ENCODE measurements around the gene THSD4.

The THSD4 gene

DNA sequence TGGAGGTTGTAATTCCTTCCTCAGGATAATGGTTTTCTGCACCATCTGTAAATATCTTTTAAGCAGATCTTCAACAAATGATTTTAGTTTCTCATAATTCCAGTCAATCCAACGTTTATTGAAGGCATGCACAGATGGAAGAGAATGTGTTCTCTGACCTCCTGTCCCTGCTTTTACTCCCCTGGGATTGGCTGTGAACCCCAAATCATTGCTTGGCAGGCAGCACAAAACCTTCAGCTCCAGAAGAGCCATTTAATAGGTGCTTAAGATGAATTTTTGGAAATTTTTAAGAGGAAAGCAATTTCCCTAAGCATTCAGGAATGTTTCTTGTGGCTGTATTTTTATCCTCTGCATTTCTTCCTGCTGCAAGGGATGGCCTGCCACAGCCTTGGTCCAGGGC is 25.5 kb upstream of the THSD4 start:
- TF ChIP-seq CTCF (conservative IDR thresholded peaks at IDR 0.05) = no peak
- no peak overlapping the region for H3K27ac ChIP-seq

- H3K27ac ChIP-seq = no peak overlapping the region
- TF ChIP-seq CTCF (conservative IDR thresholded peaks at IDR 0.05) = no peak
These were observed 23.7 kb upstream of the THSD4 start for GRCh38 chr15:71091601-71092000.

- no peak for TF ChIP-seq CTCF (conservative IDR thresholded peaks at IDR 0.05)
- H3K27ac ChIP-seq = no peak overlapping the region
These were observed 23.1 kb upstream of the THSD4 start for GRCh38 chr15:71092056-71092600.

DNA sequence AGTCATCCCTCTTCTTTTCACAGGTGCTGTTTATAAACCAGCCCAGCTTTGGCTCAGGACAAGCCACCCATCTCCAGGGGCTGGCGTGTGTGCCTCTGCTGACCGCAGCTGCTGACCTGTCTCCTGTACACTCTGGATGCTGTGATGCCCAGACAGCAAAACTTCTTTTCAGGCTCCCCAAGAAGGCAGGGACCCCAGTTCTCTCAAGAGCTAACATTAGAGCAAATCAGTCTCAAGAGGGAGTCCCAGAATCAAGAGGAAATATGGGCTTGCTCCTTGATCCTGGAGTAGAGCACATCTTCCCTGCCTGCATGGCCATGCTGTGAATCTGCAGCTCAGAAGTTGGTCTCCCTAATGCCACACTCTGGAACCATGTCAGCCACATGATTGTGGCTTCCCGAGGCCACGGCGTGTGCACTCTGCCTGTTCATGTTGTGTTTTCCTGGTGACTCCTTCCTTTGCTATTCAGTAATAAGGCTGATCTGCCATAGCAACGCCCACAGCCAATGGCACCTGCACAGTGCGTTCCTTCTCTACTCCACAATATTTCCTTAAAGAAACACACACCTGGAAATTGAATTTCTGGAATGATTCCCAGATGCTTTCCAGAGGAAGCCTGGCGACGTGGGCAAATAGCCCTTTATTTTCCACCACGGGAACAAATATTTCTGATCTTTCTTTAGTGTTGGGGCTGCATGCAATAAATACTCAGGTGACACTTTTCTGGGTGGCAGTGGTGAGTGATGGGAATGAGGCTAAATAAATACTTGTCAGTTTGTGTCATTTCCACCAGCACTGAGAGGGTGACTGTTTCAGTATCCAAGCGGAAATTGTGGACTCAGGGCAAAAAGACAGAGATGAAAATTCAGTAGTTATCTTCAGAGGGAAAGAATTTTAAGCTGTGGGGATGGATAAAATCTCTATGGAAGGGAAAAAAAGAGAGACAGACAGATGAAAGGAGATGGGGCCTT is 21.9 kb upstream of the THSD4 start:
- peak overlapping the region; percentile 41; the same call in 1 of the 2 replicates for H3K27ac ChIP-seq
- TF ChIP-seq CTCF (conservative IDR thresholded peaks at IDR 0.05) = no peak

DNA sequence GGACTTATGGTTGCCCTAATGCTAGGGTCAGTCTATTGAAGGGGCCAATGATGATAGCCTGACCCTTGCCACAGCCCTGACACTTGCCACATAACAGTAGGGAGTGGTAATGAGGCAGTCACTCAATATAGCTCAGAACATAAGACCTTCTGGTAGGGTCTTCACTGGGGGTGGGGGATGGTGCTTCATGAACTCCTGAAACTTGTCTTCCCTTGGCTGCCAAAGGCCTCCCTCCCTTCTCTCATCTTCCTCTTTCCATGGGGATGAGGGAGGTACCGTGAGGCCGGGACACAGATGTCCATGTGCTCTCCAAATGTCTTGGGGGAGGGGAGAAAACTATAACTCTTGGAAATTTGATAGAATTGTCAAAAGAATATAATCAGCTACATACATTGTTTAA is 21.1 kb upstream of the THSD4 start:
- H3K27ac ChIP-seq = peak overlapping the region; percentile 41; the same call in 1 of the 2 replicates
- TF ChIP-seq CTCF (conservative IDR thresholded peaks at IDR 0.05) = no peak

DNA sequence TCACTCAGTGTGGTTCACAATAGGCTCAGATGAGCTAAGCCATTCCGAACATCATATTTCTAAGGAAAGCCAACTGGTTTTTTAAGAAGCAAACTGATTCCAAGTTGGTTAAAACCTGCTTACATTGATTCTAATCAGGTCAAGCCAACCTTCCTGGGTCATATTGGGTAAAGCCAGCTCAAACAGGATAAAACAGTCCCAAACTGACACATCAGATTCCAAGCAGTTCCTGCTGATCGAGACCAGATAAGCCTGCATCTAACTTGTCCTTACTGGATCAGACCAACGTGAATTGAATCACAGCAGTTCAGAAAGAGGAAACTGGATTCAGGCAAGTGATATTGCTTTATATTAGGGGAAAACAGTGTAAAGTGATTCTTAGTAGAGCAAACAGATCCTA is 18.6 kb upstream of the THSD4 start:
- peak overlapping the region; percentile 71 for H3K27ac ChIP-seq
- TF ChIP-seq CTCF (conservative IDR thresholded peaks at IDR 0.05) = no peak

DNA sequence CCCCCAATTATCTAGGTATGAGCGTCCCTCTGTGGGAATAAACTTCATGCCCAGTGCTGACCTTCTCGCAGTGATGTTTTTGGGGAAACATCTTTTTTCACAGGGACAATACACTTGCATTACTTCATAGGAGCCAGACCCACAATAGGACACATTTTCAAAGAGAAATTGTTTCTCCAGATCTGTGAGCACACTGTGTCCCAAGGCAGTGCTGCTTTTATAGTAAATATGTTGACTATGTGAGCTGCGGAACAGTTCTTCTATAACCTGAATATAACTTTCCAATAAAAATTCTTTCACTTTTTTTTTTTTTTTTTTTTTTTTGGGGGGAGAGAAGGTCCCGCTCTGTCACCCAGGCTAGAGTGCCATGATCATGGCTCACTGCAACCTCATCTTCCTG is 17.4 kb upstream of the THSD4 start:
- peak overlapping the region; percentile 71 for H3K27ac ChIP-seq
- TF ChIP-seq CTCF (conservative IDR thresholded peaks at IDR 0.05) = no peak

All from VCaP (cell line).